Keratinocyte (primary cell): Measurements from ENCODE around the gene C16orf46. TPM values are rescaled to one million over a fixed set of nuclear protein-coding genes. Genes with fewer than 3 reads are reported as not detected.

Experiments
- DNase-seq: peaks from one replicate; pipeline ENCODE4 v3.0.0-alpha.2; 2011; ENCODE audit warnings: low read depth, missing footprints, low spot score
- FAIRE-seq: peaks from 2 replicates; lab custom pipeline; 2011; peaks lifted over from hg19 to GRCh38; lab: Jason Lieb, UNC
- H2AFZ ChIP-seq: 2 replicates; pipeline ENCODE4 v1.6.0; 2012; ENCODE audit warnings: low read length, control low read depth, inconsistent platforms; ENCODE audit not compliant: control insufficient read depth
- H3K27ac ChIP-seq: 2 replicates; pipeline ENCODE4 v1.5.1; 2011; ENCODE audit warnings: low read length; ENCODE audit not compliant: control insufficient read depth, insufficient read depth
- H3K27me3 ChIP-seq: 3 replicates; pipeline ENCODE4 v1.6.0; 2011; ENCODE audit warnings: low read length; ENCODE audit not compliant: control insufficient read depth, insufficient read depth; ENCODE audit errors: extremely low read depth
- H3K36me3 ChIP-seq, 2 experiments: 2 replicates in 1 of 2; 3 replicates in 1 of 2; pipeline ENCODE4 v1.5.1; 2011; ENCODE audit warnings: low read length in 2 of 2, mild to moderate bottlenecking in 1 of 2; ENCODE audit not compliant: control insufficient read depth in 2 of 2, insufficient read depth in 2 of 2; ENCODE audit errors: extremely low read depth in 1 of 2
- H3K4me1 ChIP-seq: 3 replicates; pipeline ENCODE4 v1.5.1; 2011; ENCODE audit warnings: low read length; ENCODE audit not compliant: control insufficient read depth, insufficient read depth; ENCODE audit errors: extremely low read depth
- H3K4me2 ChIP-seq: 3 replicates; pipeline ENCODE4 v1.6.0; 2011; ENCODE audit warnings: low read depth, low read length; ENCODE audit not compliant: control insufficient read depth, insufficient read depth; ENCODE audit errors: extremely low read depth
- H3K4me3 ChIP-seq, 3 experiments: fragments of 200-600 bp in 1 of 3; sonication (generic) in 1 of 3; 2 replicates in 2 of 3; 3 replicates in 1 of 3; pipeline ENCODE4 v1.5.1; 2011 to 2016; ENCODE audit warnings: low read length in 3 of 3, mild to moderate bottlenecking in 3 of 3, control low read depth in 2 of 3, inconsistent platforms in 1 of 3, low read depth in 1 of 3, mixed read lengths in 1 of 3, mixed run types in 1 of 3, moderate library complexity in 1 of 3; ENCODE audit not compliant: control insufficient read depth in 2 of 3, insufficient read depth in 2 of 3; ENCODE audit errors: extremely low read depth in 1 of 3
- H3K79me2 ChIP-seq: 2 replicates; pipeline ENCODE4 v1.6.0; 2012; ENCODE audit warnings: low read length; ENCODE audit not compliant: control insufficient read depth, insufficient read depth
- H3K9ac ChIP-seq: 3 replicates; pipeline ENCODE4 v1.6.0; 2011; ENCODE audit warnings: low read length; ENCODE audit not compliant: control insufficient read depth, insufficient read depth; ENCODE audit errors: extremely low read depth
- H3K9me1 ChIP-seq: 3 replicates; pipeline ENCODE4 v1.6.0; 2011; ENCODE audit warnings: low read length; ENCODE audit not compliant: control insufficient read depth, insufficient read depth; ENCODE audit errors: extremely low read depth
- H3K9me3 ChIP-seq: 2 replicates; pipeline ENCODE4 v1.5.1; 2012; ENCODE audit warnings: low read depth, low read length; ENCODE audit not compliant: control insufficient read depth
- H4K20me1 ChIP-seq: 3 replicates; pipeline ENCODE4 v1.6.0; 2011; ENCODE audit warnings: low read length; ENCODE audit not compliant: control insufficient read depth, insufficient read depth; ENCODE audit errors: extremely low read depth
- EZH2 ChIP-seq: IDR thresholded peaks from one replicate; pipeline ENCODE4 v1.6.1; 2012; ENCODE audit warnings: inconsistent platforms, mild to moderate bottlenecking, low read length, moderate library complexity
- dilution Hi-C: fragments of 300-500 bp; cut with MboI; formaldehyde crosslinking; loops from one replicate; pipeline ENCODE4 v1.7.0; 2020; ENCODE audit warnings: low sequenced_read_pairs; ENCODE audit not compliant: extremely low pct_ligation_motif_present
- polyA plus RNA-seq, 5 experiments: library from polyadenylated mRNA; depleted of rRNA in 3 of 5; stranded (reverse) in 3 of 5; stranded (forward) in 1 of 5; unstranded in 1 of 5; fragments of >200 nt; gene quantifications; 1 replicate in 1 of 5; 2 replicates in 3 of 5; 3 replicates in 1 of 5; pipeline versions ENCODE4 v1.2.1 to v1.2.3, GENCODE V29; 2011 to 2012; ENCODE audit warnings: missing spikeins in 2 of 5, low read depth in 1 of 5, low replicate concordance in 1 of 5
- TF ChIP-seq, protein P1 (sequence below), 3 experiments: IDR thresholded peaks in 1 of 3; conservative IDR thresholded peaks in 1 of 3; optimal IDR thresholded peaks in 1 of 3; 2 replicates in 2 of 3; 3 replicates in 1 of 3; pipeline versions ENCODE3 to v1.5.1; 2011; ENCODE audit warnings: low read length in 3 of 3, mild to moderate bottlenecking in 3 of 3, moderate library complexity in 2 of 3, control low read depth in 1 of 3, inconsistent platforms in 1 of 3; ENCODE audit not compliant: insufficient read depth in 2 of 3; ENCODE audit errors: extremely low read depth in 1 of 3

C16orf46 gene
- polyA plus RNA-seq, 1 donor (not counting 4 experiments of a cell fraction or from before 2014, with no cell fraction given) = 0.30 TPM

DNA sequence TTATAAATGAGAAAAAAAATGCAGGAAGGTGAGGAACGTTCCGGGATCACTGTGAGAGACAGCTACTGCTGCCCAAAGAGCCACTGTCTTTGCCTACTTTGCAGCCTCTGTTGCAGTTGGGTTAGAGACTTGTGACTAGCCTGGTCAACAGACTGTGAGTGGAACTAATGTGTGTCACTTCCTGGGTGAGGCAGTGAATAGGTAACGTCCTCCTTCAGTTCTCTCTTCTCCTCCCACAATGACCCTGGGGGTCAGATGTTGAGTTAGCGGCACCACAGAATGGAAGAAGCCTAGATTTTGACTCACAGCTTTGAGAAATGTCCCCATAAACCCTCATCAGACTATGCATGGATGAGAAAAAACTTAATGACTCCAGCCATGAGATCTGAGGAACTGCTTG lies 5.2 kb downstream of the C16orf46 start:
- Histone ChIP-seq H3K4me3 (no peak overlapping the region), H3K4me2 (no peak overlapping the region), H4K20me1 (no peaks in the 10 kb centered on the region), H3K27me3 (no peaks in the 10 kb centered on the region), H3K9me1 (no peaks in the 10 kb centered on the region), H3K4me1 (peaks cover 10% of the 10 kb centered on the region), H3K79me2 (no peaks in the 10 kb centered on the region), H3K36me3 (no peaks in the 10 kb centered on the region), H3K9ac (no peak overlapping the region), H3K27ac (no peak overlapping the region), H3K9me3 (no peaks in the 10 kb centered on the region), H2AFZ (peak overlapping the region; percentile 64)
- peak; percentile 17 for DNase-seq
- TF ChIP-seq, protein P1, sequence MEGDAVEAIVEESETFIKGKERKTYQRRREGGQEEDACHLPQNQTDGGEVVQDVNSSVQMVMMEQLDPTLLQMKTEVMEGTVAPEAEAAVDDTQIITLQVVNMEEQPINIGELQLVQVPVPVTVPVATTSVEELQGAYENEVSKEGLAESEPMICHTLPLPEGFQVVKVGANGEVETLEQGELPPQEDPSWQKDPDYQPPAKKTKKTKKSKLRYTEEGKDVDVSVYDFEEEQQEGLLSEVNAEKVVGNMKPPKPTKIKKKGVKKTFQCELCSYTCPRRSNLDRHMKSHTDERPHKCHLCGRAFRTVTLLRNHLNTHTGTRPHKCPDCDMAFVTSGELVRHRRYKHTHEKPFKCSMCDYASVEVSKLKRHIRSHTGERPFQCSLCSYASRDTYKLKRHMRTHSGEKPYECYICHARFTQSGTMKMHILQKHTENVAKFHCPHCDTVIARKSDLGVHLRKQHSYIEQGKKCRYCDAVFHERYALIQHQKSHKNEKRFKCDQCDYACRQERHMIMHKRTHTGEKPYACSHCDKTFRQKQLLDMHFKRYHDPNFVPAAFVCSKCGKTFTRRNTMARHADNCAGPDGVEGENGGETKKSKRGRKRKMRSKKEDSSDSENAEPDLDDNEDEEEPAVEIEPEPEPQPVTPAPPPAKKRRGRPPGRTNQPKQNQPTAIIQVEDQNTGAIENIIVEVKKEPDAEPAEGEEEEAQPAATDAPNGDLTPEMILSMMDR (optimal IDR thresholded peaks at IDR 0.05 in 1 of 3, IDR thresholded peaks at IDR 0.05 in 1 of 3, conservative IDR thresholded peaks at IDR 0.05 in 1 of 3; ENCODE audit: extremely low read depth in 1 of 3, insufficient read depth in 2 of 3, low read length in 3 of 3) = no peak
- TF ChIP-seq EZH2 = no peak
- dilution Hi-C loops = no loop called here
- FAIRE-seq = no peak

GRCh38 chr16:81070979-81071378 lies 6.1 kb downstream of the C16orf46 start:
- H2AFZ ChIP-seq = no peak overlapping the region
- H3K9me3 ChIP-seq = no peaks in the 10 kb centered on the region
- H3K36me3 ChIP-seq = no peaks in the 10 kb centered on the region
- H3K4me3 ChIP-seq = no peak overlapping the region
- no peak overlapping the region for H3K9ac ChIP-seq
- peaks cover 6% of the 10 kb centered on the region for H3K4me1 ChIP-seq
- H3K79me2 ChIP-seq = no peaks in the 10 kb centered on the region
- no peaks in the 10 kb centered on the region for H3K27me3 ChIP-seq
- no peak overlapping the region for H3K4me2 ChIP-seq
- no peaks in the 10 kb centered on the region for H4K20me1 ChIP-seq
- FAIRE-seq (no peak), DNase-seq (no peak)
- no peak overlapping the region for H3K27ac ChIP-seq
- dilution Hi-C loops = no loop called here
- H3K9me1 ChIP-seq = no peaks in the 10 kb centered on the region
- no peak for TF ChIP-seq EZH2
- TF ChIP-seq, protein P1 (optimal IDR thresholded peaks at IDR 0.05 in 1 of 3, IDR thresholded peaks at IDR 0.05 in 1 of 3, conservative IDR thresholded peaks at IDR 0.05 in 1 of 3; ENCODE audit: extremely low read depth in 1 of 3, insufficient read depth in 2 of 3, low read length in 3 of 3) = no peak
